AG04450 (cell line): ENCODE measurements around the gene BATF3. TPM values are rescaled to one million over a fixed set of nuclear protein-coding genes. Genes with fewer than 3 reads are reported as not detected.

Source experiments
- CTCF ChIA-PET: fragments of 300-600, 350-600 bp; formaldehyde crosslinking; extraction: SDS; loops from one replicate; lab custom pipeline; 2022; ENCODE audit warnings: antibody characterized with exemption, inconsistent platforms; lab: Charles Lee
- POLR2A ChIA-PET: fragments of 350-600 bp; formaldehyde crosslinking; extraction: SDS; loops from one replicate; lab custom pipeline; 2021; ENCODE audit warnings: antibody characterized with exemption, inconsistent platforms; lab: Yijun Ruan, JAX
- DNase-seq: peaks from one replicate; pipeline ENCODE4 v3.0.0-alpha.2; 2011; ENCODE audit warnings: low read depth, low spot score
- H3K27ac ChIP-seq: one replicate; pipeline ENCODE4 v1.5.1; 2012; ENCODE audit warnings: low read depth, low read length, control low read depth
- H3K27me3 ChIP-seq: one replicate; pipeline ENCODE4 v1.6.0; 2012; ENCODE audit warnings: low read length; ENCODE audit not compliant: control insufficient read depth, insufficient read depth
- H3K4me3 ChIP-seq: 2 replicates; pipeline ENCODE4 v1.5.1; 2011; ENCODE audit warnings: mild to moderate bottlenecking, low read depth, low read length, control low read depth
- H3K9me3 ChIP-seq: 2 replicates; pipeline ENCODE4 v1.5.1; 2012; ENCODE audit warnings: low read length; ENCODE audit not compliant: control insufficient read depth, insufficient read depth
- CTCF ChIP-seq: IDR thresholded peaks from 2 replicates; pipeline ENCODE4 v1.5.1; 2011; ENCODE audit warnings: low read depth, low read length, control low read depth, inconsistent platforms
- polyA plus RNA-seq: library from polyadenylated mRNA; depleted of rRNA; stranded (reverse); fragments of >200 nt; gene quantifications from 2 replicates; pipeline ENCODE4 v1.2.3, GENCODE V29; 2011

The BATF3 gene
- polyA plus RNA-seq, 1 experiment: 1.4 TPM

DNA sequence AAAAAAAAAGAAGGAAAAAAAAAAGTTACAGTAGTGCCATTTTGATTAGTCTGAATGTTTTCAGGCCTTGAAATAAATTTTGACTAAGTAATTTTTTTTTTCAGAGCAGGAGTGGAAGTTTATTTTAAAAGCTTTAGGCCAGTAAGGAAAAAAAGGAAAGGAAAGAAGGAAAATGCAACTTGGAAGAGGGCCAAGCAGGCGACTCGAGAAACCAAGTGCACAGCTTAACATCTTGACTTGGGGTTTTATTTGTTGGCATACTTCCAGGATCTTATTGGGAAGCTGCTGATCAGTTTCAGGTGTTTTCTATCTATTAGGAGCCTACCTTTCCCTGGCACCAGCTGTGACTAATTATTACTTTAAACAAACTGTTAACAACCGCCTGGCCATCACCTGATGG, 49.4 kb downstream of the BATF3 start:
- POLR2A ChIA-PET: no interaction called here
- Histone ChIP-seq H3K9me3 (no peaks in the 10 kb centered on the region), H3K27me3 (peaks cover 7% of the 10 kb centered on the region), H3K27ac (no peak overlapping the region), H3K4me3 (no peak overlapping the region)
- no peak for DNase-seq
- no peak for TF ChIP-seq CTCF
- CTCF ChIA-PET: interaction anchor here (0.9 to 4.9 kb wide), 3 partner anchors 15 to 173 kb away, joined by 3 to 40 read pairs (median 4); no protein-coding TSS in a partner anchor

GRCh38 chr1:212649020-212649419, 50.6 kb downstream of the BATF3 start:
- Histone ChIP-seq H3K4me3 (no peak overlapping the region), H3K27me3 (peaks cover 3% of the 10 kb centered on the region), H3K9me3 (no peaks in the 10 kb centered on the region), H3K27ac (no peak overlapping the region)
- CTCF ChIA-PET: interaction anchor here (0.6 to 4.9 kb wide), 3 partner anchors 10 to 16 kb away, joined by 3 to 40 read pairs (median 3); no protein-coding TSS in a partner anchor
- POLR2A ChIA-PET: no interaction called here
- DNase-seq: no peak
- TF ChIP-seq CTCF: no peak

DNA sequence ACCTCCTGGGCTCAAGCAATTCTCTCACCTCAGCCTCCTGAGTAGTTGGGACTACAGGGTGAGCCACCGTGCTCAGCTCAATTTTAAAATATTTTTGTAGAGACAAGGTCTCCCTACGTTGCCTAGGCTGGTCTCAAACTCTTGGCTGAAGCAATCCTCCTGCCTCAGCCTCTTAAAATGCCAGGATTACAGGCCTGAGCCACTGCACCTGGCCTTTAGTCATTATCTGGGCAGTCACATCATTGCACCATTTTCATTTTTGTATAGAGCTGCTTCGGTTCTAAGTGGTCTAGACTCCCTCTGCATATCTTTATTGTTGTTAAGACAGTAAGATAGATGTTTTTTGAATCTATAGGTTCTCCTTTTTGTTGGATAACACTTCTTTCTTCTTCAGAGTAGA, 51.2 kb downstream of the BATF3 start:
- no peak for DNase-seq
- CTCF ChIA-PET: interaction anchor here (0.6 to 4.9 kb wide), 3 partner anchors 11 to 17 kb away, joined by 3 to 40 read pairs (median 3); no protein-coding TSS in a partner anchor
- no peak overlapping the region for H3K4me3 ChIP-seq
- H3K27me3 ChIP-seq: peaks cover 3% of the 10 kb centered on the region
- H3K9me3 ChIP-seq: no peaks in the 10 kb centered on the region
- no peak overlapping the region for H3K27ac ChIP-seq
- TF ChIP-seq CTCF: no peak
- POLR2A ChIA-PET: no interaction called here

GRCh38 chr1:212647004-212647403, 52.6 kb downstream of the BATF3 start:
- H3K27ac ChIP-seq: no peak overlapping the region
- no peaks in the 10 kb centered on the region for H3K9me3 ChIP-seq
- peaks cover 3% of the 10 kb centered on the region for H3K27me3 ChIP-seq
- DNase-seq: no peak
- ChIA-PET POLR2A (no interaction called here), CTCF (interaction anchor here (4.9 kb wide), 1 partner anchor 18 kb away, joined by 40 read pairs; no protein-coding TSS in a partner anchor)
- H3K4me3 ChIP-seq: no peak overlapping the region
- TF ChIP-seq CTCF: no peak

- Histone ChIP-seq H3K27ac (no peak overlapping the region), H3K27me3 (peaks cover 3% of the 10 kb centered on the region), H3K4me3 (no peak overlapping the region), H3K9me3 (no peaks in the 10 kb centered on the region)
- POLR2A ChIA-PET: no interaction called here
- CTCF ChIA-PET: interaction anchor here (4.9 kb wide), 1 partner anchor 18 kb away, joined by 40 read pairs; no protein-coding TSS in a partner anchor
- TF ChIP-seq CTCF: no peak
- no peak for DNase-seq
Measured at GRCh38 chr1:212646588-212646987, 53.1 kb downstream of the BATF3 start.
